Effector CD4-positive, alpha-beta T cell (primary cell): ENCODE data around the gene A4GALT.
"Not testable (repeated sequence)": the region's sequence is repeated elsewhere in the genome, so short reads cannot be mapped to it uniquely, and the experiment has no call there.

Experiments used
- DNase-seq: peaks from one replicate; pipeline ENCODE4 v3.0.0-alpha.2; 2020

Gene A4GALT

GRCh38 chr22:42679691-42680090 lies 41.0 kb downstream of the A4GALT start:
- DNase-seq = no peak

GRCh38 chr22:42678894-42679293 lies 41.8 kb downstream of the A4GALT start:
- DNase-seq = no peak

- DNase-seq = not testable (repeated sequence)
Measured at GRCh38 chr22:42677936-42678335, 42.7 kb downstream of the A4GALT start.

GRCh38 chr22:42676059-42676607 lies 44.5 kb downstream of the A4GALT start:
- DNase-seq = no peak

GRCh38 chr22:42673898-42674401 lies 46.7 kb downstream of the A4GALT start:
- DNase-seq = no peak

- not testable (repeated sequence) for DNase-seq
Measured at GRCh38 chr22:42673071-42673470, 47.6 kb downstream of the A4GALT start.

- DNase-seq = no peak
Measured at GRCh38 chr22:42670921-42671709, 49.6 kb downstream of the A4GALT start.

- DNase-seq = no peak
Measured at GRCh38 chr22:42670046-42670445, 50.6 kb downstream of the A4GALT start.

GRCh38 chr22:42666393-42666792 lies 54.3 kb downstream of the A4GALT start:
- not testable (repeated sequence) for DNase-seq

- DNase-seq = no peak
Measured at GRCh38 chr22:42664976-42665831, 55.5 kb downstream of the A4GALT start.

- DNase-seq = peak; percentile 76
Measured at GRCh38 chr22:42661985-42662831, 58.5 kb downstream of the A4GALT start.

- no peak for DNase-seq
Measured at GRCh38 chr22:42656578-42656977, 64.1 kb downstream of the A4GALT start.

GRCh38 chr22:42655693-42656092 lies 65.0 kb downstream of the A4GALT start:
- no peak for DNase-seq

- DNase-seq = no peak
Measured at GRCh38 chr22:42654436-42655073, 66.1 kb downstream of the A4GALT start.

- no peak for DNase-seq
Measured at GRCh38 chr22:42653999-42654398, 66.7 kb downstream of the A4GALT start.

- DNase-seq = no peak
Measured at GRCh38 chr22:42651134-42651533, 69.5 kb downstream of the A4GALT start.

- peak; percentile 68 for DNase-seq
Measured at GRCh38 chr22:42649246-42650099, 71.2 kb downstream of the A4GALT start, which contains the start of gene CYB5R3. Gene CYB5R3, minus strand, starts transcription at chr22:42649392. Its CDS starts 77 bp downstream, at chr22:42649315.

- peak; percentile 15 for DNase-seq
Measured at GRCh38 chr22:42648368-42649245, 72.1 kb downstream of the A4GALT start.

- DNase-seq = no peak
Measured at GRCh38 chr22:42648017-42648367, 72.7 kb downstream of the A4GALT start.
